ENCODE measurements around the gene STRIT1. TPM values are rescaled to one million over a fixed set of nuclear protein-coding genes. Genes with fewer than 3 reads are reported as not detected.
"Not testable (repeated sequence)": the region's sequence is repeated elsewhere in the genome, so short reads cannot be mapped to it uniquely, and the experiment has no call there.

The STRIT1 gene
- total and polyA plus RNA-seq, 2 donors (not counting 1 experiment from before 2014, with no cell fraction given), result not detected

DNA sequence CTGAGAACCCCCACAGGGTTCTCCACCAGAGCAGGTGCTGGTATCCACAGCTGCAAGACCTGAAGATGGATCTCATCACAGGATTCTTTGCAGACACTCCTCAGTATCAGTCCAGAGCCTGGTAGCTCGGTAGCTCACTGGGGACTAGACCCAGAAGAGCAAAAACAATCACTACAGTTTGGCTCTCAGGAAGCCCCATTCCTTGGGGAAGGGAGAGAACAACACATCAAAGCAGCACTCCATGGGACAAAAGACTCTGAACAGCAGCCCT, 22.2 kb downstream of the STRIT1 start:
- Histone ChIP-seq H3K9me3 (ENCODE audit: control insufficient read depth, insufficient read depth, low read depth, low read length) (no peaks in the 10 kb centered on the region), H3K4me2 (ENCODE audit: extremely low read depth, insufficient read depth, low read length) (no peak overlapping the region), H4K20me1 (ENCODE audit: control insufficient read depth, extremely low read depth, insufficient read depth, low read length) (no peaks in the 10 kb centered on the region), H3K79me2 (ENCODE audit: control insufficient read depth, insufficient read depth, low read length) (no peaks in the 10 kb centered on the region), H3K4me3 (replicated peaks in 1 of 4; ENCODE audit: control extremely low read depth in 1 of 4, insufficient read depth in 1 of 4, low read depth in 3 of 4, low read length in 4 of 4) (no peak overlapping the region), H3K27ac (ENCODE audit: insufficient read depth, low read length) (no peak overlapping the region), H3K27me3 (ENCODE audit: control insufficient read depth, insufficient read depth, low read length) (no peaks in the 10 kb centered on the region), H3K4me1 (ENCODE audit: control insufficient read depth, extremely low read depth, insufficient read depth, low read length) (no peaks in the 10 kb centered on the region), H2AFZ (ENCODE audit: low read length) (no peak overlapping the region), H3K36me3 (ENCODE audit: control insufficient read depth, insufficient read depth, low read length) (no peaks in the 10 kb centered on the region), H3K9ac (ENCODE audit: insufficient read depth, low read length) (no peak overlapping the region)
- TF ChIP-seq, protein P1, sequence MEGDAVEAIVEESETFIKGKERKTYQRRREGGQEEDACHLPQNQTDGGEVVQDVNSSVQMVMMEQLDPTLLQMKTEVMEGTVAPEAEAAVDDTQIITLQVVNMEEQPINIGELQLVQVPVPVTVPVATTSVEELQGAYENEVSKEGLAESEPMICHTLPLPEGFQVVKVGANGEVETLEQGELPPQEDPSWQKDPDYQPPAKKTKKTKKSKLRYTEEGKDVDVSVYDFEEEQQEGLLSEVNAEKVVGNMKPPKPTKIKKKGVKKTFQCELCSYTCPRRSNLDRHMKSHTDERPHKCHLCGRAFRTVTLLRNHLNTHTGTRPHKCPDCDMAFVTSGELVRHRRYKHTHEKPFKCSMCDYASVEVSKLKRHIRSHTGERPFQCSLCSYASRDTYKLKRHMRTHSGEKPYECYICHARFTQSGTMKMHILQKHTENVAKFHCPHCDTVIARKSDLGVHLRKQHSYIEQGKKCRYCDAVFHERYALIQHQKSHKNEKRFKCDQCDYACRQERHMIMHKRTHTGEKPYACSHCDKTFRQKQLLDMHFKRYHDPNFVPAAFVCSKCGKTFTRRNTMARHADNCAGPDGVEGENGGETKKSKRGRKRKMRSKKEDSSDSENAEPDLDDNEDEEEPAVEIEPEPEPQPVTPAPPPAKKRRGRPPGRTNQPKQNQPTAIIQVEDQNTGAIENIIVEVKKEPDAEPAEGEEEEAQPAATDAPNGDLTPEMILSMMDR (conservative IDR thresholded peaks at IDR 0.05 in 1 of 2, IDR thresholded peaks at IDR 0.05 in 1 of 2; ENCODE audit: low read depth in 1 of 2, low read length in 2 of 2), result no peak
- no peak for TF ChIP-seq EZH2 (IDR thresholded peaks at IDR 0.05; ENCODE audit: low read length, missing control alignments)
- no peak for DNase-seq (ENCODE audit: low read depth in 2 of 2)

DNA sequence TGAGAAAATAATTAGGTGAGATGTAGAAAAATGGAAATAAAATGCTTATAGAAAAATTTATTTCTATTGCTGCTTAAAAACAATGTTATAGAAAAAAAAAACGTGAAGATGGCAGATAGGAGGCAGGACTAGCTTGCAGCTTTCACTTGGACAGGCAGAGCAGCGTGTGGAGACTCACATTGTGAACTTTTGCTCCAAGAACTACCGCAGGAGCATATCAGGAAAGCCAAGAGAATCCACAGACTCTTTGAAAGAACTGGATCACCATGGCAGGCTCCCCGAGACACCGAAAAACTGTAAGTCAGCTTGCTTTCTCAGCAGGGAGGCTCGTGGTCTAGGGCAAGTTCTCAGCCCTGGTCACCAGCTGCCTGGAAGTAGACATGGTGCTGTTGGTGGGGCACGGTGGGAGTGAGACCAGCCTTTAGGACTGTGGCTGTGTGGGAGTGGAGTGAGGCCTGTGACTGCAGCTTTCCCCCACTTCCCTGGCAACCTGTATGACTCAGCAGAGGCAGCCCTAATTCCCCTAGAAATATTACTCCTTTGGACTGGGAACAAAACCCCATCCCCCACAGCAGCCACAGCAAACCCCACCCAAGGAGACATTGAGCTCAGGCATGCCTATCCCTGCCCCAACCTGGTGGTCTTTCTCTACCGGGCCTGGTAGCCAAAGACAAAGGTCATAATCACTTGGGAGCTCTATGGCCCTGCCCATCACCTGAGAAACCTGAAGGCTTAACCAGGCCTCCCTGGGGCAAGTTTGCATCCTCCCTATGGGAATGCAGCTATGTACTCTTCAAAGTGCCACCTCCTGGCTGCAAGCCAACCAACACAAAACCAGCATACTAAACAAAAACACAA, 22.8 kb downstream of the STRIT1 start:
- no peak overlapping the region for H3K4me3 ChIP-seq (replicated peaks in 1 of 4; ENCODE audit: control extremely low read depth in 1 of 4, insufficient read depth in 1 of 4, low read depth in 3 of 4, low read length in 4 of 4)
- H3K9ac ChIP-seq (ENCODE audit: insufficient read depth, low read length), result no peak overlapping the region
- H3K79me2 ChIP-seq (ENCODE audit: control insufficient read depth, insufficient read depth, low read length), result no peaks in the 10 kb centered on the region
- H3K27ac ChIP-seq (ENCODE audit: insufficient read depth, low read length), result no peak overlapping the region
- no peaks in the 10 kb centered on the region for H3K36me3 ChIP-seq (ENCODE audit: control insufficient read depth, insufficient read depth, low read length)
- H3K4me2 ChIP-seq (ENCODE audit: extremely low read depth, insufficient read depth, low read length), result no peak overlapping the region
- DNase-seq (ENCODE audit: low read depth in 2 of 2), result peak; percentile 4 to 26
- TF ChIP-seq, protein P1 (conservative IDR thresholded peaks at IDR 0.05 in 1 of 2, IDR thresholded peaks at IDR 0.05 in 1 of 2; ENCODE audit: low read depth in 1 of 2, low read length in 2 of 2), result no peak
- no peak for TF ChIP-seq EZH2 (IDR thresholded peaks at IDR 0.05; ENCODE audit: low read length, missing control alignments)
- H2AFZ ChIP-seq (ENCODE audit: low read length), result no peak overlapping the region
- no peaks in the 10 kb centered on the region for H3K27me3 ChIP-seq (ENCODE audit: control insufficient read depth, insufficient read depth, low read length)
- H3K4me1 ChIP-seq (ENCODE audit: control insufficient read depth, extremely low read depth, insufficient read depth, low read length), result no peaks in the 10 kb centered on the region
- H3K9me3 ChIP-seq (ENCODE audit: control insufficient read depth, insufficient read depth, low read depth, low read length), result no peaks in the 10 kb centered on the region
- H4K20me1 ChIP-seq (ENCODE audit: control insufficient read depth, extremely low read depth, insufficient read depth, low read length), result no peaks in the 10 kb centered on the region

GRCh38 chr3:155270063-155270462, 23.4 kb downstream of the STRIT1 start:
- Histone ChIP-seq H3K9me3 (ENCODE audit: control insufficient read depth, insufficient read depth, low read depth, low read length) (no peaks in the 10 kb centered on the region), H3K4me1 (ENCODE audit: control insufficient read depth, extremely low read depth, insufficient read depth, low read length) (no peaks in the 10 kb centered on the region), H4K20me1 (ENCODE audit: control insufficient read depth, extremely low read depth, insufficient read depth, low read length) (no peaks in the 10 kb centered on the region), H2AFZ (ENCODE audit: low read length) (no peak overlapping the region), H3K4me3 (replicated peaks in 1 of 4; ENCODE audit: control extremely low read depth in 1 of 4, insufficient read depth in 1 of 4, low read depth in 3 of 4, low read length in 4 of 4) (no peak overlapping the region), H3K27ac (ENCODE audit: insufficient read depth, low read length) (no peak overlapping the region), H3K4me2 (ENCODE audit: extremely low read depth, insufficient read depth, low read length) (no peak overlapping the region), H3K36me3 (ENCODE audit: control insufficient read depth, insufficient read depth, low read length) (no peaks in the 10 kb centered on the region), H3K9ac (ENCODE audit: insufficient read depth, low read length) (no peak overlapping the region), H3K27me3 (ENCODE audit: control insufficient read depth, insufficient read depth, low read length) (no peaks in the 10 kb centered on the region), H3K79me2 (ENCODE audit: control insufficient read depth, insufficient read depth, low read length) (no peaks in the 10 kb centered on the region)
- TF ChIP-seq EZH2 (IDR thresholded peaks at IDR 0.05; ENCODE audit: low read length, missing control alignments), result no peak
- TF ChIP-seq, protein P1 (conservative IDR thresholded peaks at IDR 0.05 in 1 of 2, IDR thresholded peaks at IDR 0.05 in 1 of 2; ENCODE audit: low read depth in 1 of 2, low read length in 2 of 2), result no peak
- DNase-seq (ENCODE audit: low read depth in 2 of 2), result no peak

GRCh38 chr3:155262855-155263254, 30.6 kb downstream of the STRIT1 start:
- not testable (repeated sequence) for DNase-seq (ENCODE audit: low read depth in 2 of 2); H3K27me3 ChIP-seq (ENCODE audit: control insufficient read depth, insufficient read depth, low read length); H3K4me1 ChIP-seq (ENCODE audit: control insufficient read depth, extremely low read depth, insufficient read depth, low read length); H3K9me3 ChIP-seq (ENCODE audit: control insufficient read depth, insufficient read depth, low read depth, low read length); H3K27ac ChIP-seq (ENCODE audit: insufficient read depth, low read length); H3K4me3 ChIP-seq (replicated peaks in 1 of 4; ENCODE audit: control extremely low read depth in 1 of 4, insufficient read depth in 1 of 4, low read depth in 3 of 4, low read length in 4 of 4); H3K36me3 ChIP-seq (ENCODE audit: control insufficient read depth, insufficient read depth, low read length); H3K79me2 ChIP-seq (ENCODE audit: control insufficient read depth, insufficient read depth, low read length); H2AFZ ChIP-seq (ENCODE audit: low read length); H4K20me1 ChIP-seq (ENCODE audit: control insufficient read depth, extremely low read depth, insufficient read depth, low read length); H3K4me2 ChIP-seq (ENCODE audit: extremely low read depth, insufficient read depth, low read length); H3K9ac ChIP-seq (ENCODE audit: insufficient read depth, low read length)

Measured in fibroblast of lung (primary cell).